ENCODE results near the gene GRP. TPM values are rescaled to one million over a fixed set of nuclear protein-coding genes. Genes with fewer than 3 reads are reported as not detected.
A peak's percentile ranks its signal among the peaks of the same experiment; 100 is the strongest.

Gene GRP
- total RNA-seq, 4 donors from 2014 or later = not detected

DNA sequence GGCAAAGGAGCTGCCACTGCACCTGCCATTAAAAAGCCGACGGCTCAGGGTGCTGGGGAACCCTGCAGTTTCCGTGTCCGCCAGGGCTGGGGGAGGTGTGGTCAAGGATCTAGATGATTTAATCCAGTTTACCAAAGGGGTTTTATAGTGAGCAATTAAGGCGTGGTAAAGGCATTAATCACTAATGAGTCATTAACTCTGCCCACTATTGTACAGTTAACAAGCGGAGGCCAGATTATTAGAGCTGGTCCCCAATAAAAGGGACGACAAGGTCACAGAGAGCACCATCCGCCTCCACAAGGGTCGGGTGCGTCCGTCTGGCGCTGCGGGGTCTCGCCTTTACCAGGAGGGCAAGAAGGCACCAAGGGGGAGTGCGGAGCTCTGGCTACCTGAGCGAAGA is 43.7 kb downstream of the GRP start:
- intact Hi-C loops (cut with DNase I; ENCODE audit: low total_unique reads) (no loop called here), in situ Hi-C loops (cut with MboI; ENCODE audit: low pct_ligation_motif_present in 1 of 4, low pct_unique_long_range_greater_than_20kb in 1 of 4, low sequenced_read_pairs in 3 of 4) (no loop called here)
- H3K4me3 ChIP-seq = no peak overlapping the region
- no peak overlapping the region for H3K27ac ChIP-seq
- peaks cover 0 to 12% (median 8%) of the 10 kb centered on the region in 4 donors for H3K4me1 ChIP-seq
- H3K9me3 ChIP-seq = no peaks in the 10 kb centered on the region
- DNase-seq = no peak
- H3K36me3 ChIP-seq = no peaks in the 10 kb centered on the region
- WGBS, 2 donors (ENCODE audit: low coverage in 1 of 2) = 17% methylated on average over 16 of the region's 16 CpGs; no CpG with 5 or more reads in 1 of the 2 donors
- TF ChIP-seq POLR2AphosphoS5 (IDR thresholded peaks at IDR 0.05) = no peak
- no peak for TF ChIP-seq CTCF (IDR thresholded peaks at IDR 0.05)
- no peak for TF ChIP-seq EP300 (IDR thresholded peaks at IDR 0.05; ENCODE audit: low read depth)
- no peak for TF ChIP-seq POLR2A (IDR thresholded peaks at IDR 0.05)
- H3K27me3 ChIP-seq = peaks cover 62% of the 10 kb centered on the region

DNA sequence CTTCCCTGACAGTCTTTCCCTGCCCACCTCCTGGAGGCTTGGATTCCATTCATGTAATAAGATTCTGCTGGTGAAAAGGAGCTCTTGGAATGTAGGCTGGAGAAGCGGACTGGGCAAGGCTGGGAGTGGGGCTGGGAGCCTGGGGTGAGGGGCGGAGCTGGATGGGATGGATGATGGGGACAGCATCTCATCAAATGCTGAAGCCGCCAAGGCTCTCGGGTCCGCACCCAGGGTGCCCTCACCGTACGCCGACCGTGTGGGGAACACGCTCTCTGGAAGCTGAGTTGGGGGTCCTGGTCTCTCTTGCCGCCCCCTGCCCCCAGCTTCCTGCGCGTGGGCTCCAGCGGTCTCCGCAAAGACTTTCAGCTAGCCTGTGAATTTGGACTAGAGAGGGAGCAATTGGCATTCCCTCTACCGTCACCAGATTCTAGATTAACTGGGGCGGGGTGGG is 44.2 kb downstream of the GRP start:
- Histone ChIP-seq H3K27me3 (peaks cover 67% of the 10 kb centered on the region), H3K9me3 (no peaks in the 10 kb centered on the region), H3K4me1 (peaks cover 0 to 15% (median 11%) of the 10 kb centered on the region in 4 donors), H3K36me3 (no peaks in the 10 kb centered on the region), H3K4me3 (no peak overlapping the region), H3K27ac (no peak overlapping the region)
- in situ Hi-C loops (cut with MboI; ENCODE audit: low pct_ligation_motif_present in 1 of 4, low pct_unique_long_range_greater_than_20kb in 1 of 4, low sequenced_read_pairs in 3 of 4) (no loop called here), intact Hi-C loops (cut with DNase I; ENCODE audit: low total_unique reads) (no loop called here)
- 23% methylated on average over 17 of the region's 17 CpGs; no CpG with 5 or more reads in 1 of the 2 donors for WGBS, 2 donors (ENCODE audit: low coverage in 1 of 2)
- DNase-seq = no peak
- TF ChIP-seq POLR2AphosphoS5 (IDR thresholded peaks at IDR 0.05) = no peak
- TF ChIP-seq CTCF (IDR thresholded peaks at IDR 0.05) = no peak
- no peak for TF ChIP-seq POLR2A (IDR thresholded peaks at IDR 0.05)
- TF ChIP-seq EP300 (IDR thresholded peaks at IDR 0.05; ENCODE audit: low read depth) = no peak

GRCh38 chr18:59264651-59265245 is 44.8 kb downstream of the GRP start:
- no peak for DNase-seq
- in situ Hi-C loops (cut with MboI; ENCODE audit: low pct_ligation_motif_present in 1 of 4, low pct_unique_long_range_greater_than_20kb in 1 of 4, low sequenced_read_pairs in 3 of 4) = no loop called here
- Histone ChIP-seq H3K4me3 (no peak overlapping the region), H3K9me3 (no peaks in the 10 kb centered on the region), H3K27ac (no peak overlapping the region), H3K4me1 (peaks cover 0 to 15% (median 11%) of the 10 kb centered on the region in 4 donors), H3K27me3 (peaks cover 73% of the 10 kb centered on the region), H3K36me3 (no peaks in the 10 kb centered on the region)
- 13 to 28% methylated on average over 9 to 41 of the region's 41 CpGs for WGBS, 2 donors (ENCODE audit: low coverage in 1 of 2)
- TF ChIP-seq CTCF (IDR thresholded peaks at IDR 0.05) (no peak), POLR2A (IDR thresholded peaks at IDR 0.05) (no peak), EP300 (IDR thresholded peaks at IDR 0.05; ENCODE audit: low read depth) (no peak), POLR2AphosphoS5 (IDR thresholded peaks at IDR 0.05) (no peak)
- intact Hi-C loops (cut with DNase I; ENCODE audit: low total_unique reads) = no loop called here

DNA sequence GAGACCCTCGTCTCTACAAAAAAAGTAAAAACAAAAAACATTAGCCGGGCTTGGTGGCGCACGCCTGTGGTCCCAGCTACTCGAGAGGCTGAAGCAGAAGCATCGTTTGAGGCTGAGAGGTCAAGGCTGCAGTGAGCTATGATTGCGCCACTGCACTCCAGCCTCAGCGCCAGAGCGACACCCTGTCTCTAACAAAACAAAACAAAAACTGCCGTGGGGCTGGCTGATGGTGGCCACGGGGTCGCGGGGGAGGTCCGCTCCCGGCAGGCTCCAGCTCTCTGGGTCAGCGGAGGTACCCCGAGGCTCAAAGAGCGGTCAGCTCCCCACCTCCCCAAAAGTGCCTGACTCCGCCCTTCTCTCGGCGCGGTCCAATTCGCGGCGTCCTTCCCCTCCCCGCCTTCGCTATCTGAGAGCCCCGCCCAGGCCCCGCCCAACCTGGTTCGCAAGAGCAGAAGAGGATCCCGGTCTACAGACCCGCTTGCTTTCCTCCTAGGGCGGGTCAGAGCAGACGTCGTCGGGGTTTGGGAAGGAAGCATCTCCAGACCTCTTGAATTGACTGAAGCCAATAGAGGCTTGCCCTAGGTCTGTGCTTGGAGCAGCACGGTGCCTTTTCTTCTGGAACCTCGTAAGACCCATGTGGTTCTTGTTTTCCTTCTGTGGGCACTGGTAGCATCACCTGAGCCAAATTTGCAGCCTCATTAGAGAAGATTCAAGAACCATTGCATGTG is 45.5 kb downstream of the GRP start:
- Histone ChIP-seq H3K4me1 (peaks cover 0 to 15% (median 11%) of the 10 kb centered on the region in 4 donors), H3K27ac (no peak overlapping the region), H3K27me3 (peaks cover 79% of the 10 kb centered on the region), H3K4me3 (peak overlapping the region in 1 of 4 donors; percentile 29), H3K9me3 (no peaks in the 10 kb centered on the region), H3K36me3 (no peaks in the 10 kb centered on the region)
- WGBS, 2 donors (ENCODE audit: low coverage in 1 of 2) = 14% methylated on average over 37 of the region's 38 CpGs; no CpG with 5 or more reads in 1 of the 2 donors
- no peak for TF ChIP-seq EP300 (IDR thresholded peaks at IDR 0.05; ENCODE audit: low read depth)
- TF ChIP-seq POLR2A (IDR thresholded peaks at IDR 0.05) = no peak
- no peak for TF ChIP-seq POLR2AphosphoS5 (IDR thresholded peaks at IDR 0.05)
- no peak for TF ChIP-seq CTCF (IDR thresholded peaks at IDR 0.05)
- DNase-seq = no peak
- in situ Hi-C loops (cut with MboI; ENCODE audit: low pct_ligation_motif_present in 1 of 4, low pct_unique_long_range_greater_than_20kb in 1 of 4, low sequenced_read_pairs in 3 of 4) (no loop called here), intact Hi-C loops (cut with DNase I; ENCODE audit: low total_unique reads) (no loop called here)

Data from transverse colon (tissue), 4 donors.